CD4-positive, alpha-beta T cell treated with Interleukin-21 for 1 hour (primary cell): ENCODE measurements around the gene CRYBB3.
"Not testable (repeated sequence)": the region's sequence is repeated elsewhere in the genome, so short reads cannot be mapped to it uniquely, and the experiment has no call there.

Experiments
- DNase-seq: peaks from one replicate; pipeline ENCODE4 v3.0.0-alpha.2; 2020

The CRYBB3 gene

GRCh38 chr22:25207553-25208157, 8.0 kb downstream of the CRYBB3 start:
- no peak for DNase-seq

- DNase-seq = no peak
Measured at GRCh38 chr22:25208328-25208727, 8.7 kb downstream of the CRYBB3 start.

GRCh38 chr22:25208743-25209505, 9.3 kb downstream of the CRYBB3 start:
- DNase-seq = no peak

GRCh38 chr22:25210793-25211192, 11.1 kb downstream of the CRYBB3 start:
- DNase-seq = no peak

- DNase-seq = no peak
Measured at GRCh38 chr22:25212337-25212736, 12.7 kb downstream of the CRYBB3 start.

- no peak for DNase-seq
Measured at GRCh38 chr22:25213221-25213620, 13.6 kb downstream of the CRYBB3 start.

- DNase-seq = no peak
Measured at GRCh38 chr22:25216230-25216629, 16.6 kb downstream of the CRYBB3 start.

- DNase-seq = no peak
Measured at GRCh38 chr22:25219211-25219689, 19.6 kb downstream of the CRYBB3 start, which contains the start of gene CRYBB2. Gene CRYBB2 (plus strand): TSS chr22:25219639. CDS start chr22:25221430, 1,791 bp downstream.

GRCh38 chr22:25219948-25220442, 20.3 kb downstream of the CRYBB3 start:
- no peak for DNase-seq

- no peak for DNase-seq
Measured at GRCh38 chr22:25221790-25222189, 22.1 kb downstream of the CRYBB3 start.

GRCh38 chr22:25223269-25223850, 23.7 kb downstream of the CRYBB3 start:
- DNase-seq = no peak

- DNase-seq = no peak
Measured at GRCh38 chr22:25228822-25229221, 29.2 kb downstream of the CRYBB3 start.

- DNase-seq = not testable (repeated sequence)
Measured at GRCh38 chr22:25230760-25231159, 31.1 kb downstream of the CRYBB3 start.

GRCh38 chr22:25232301-25232700, 32.6 kb downstream of the CRYBB3 start:
- no peak for DNase-seq

GRCh38 chr22:25233706-25234105, 34.0 kb downstream of the CRYBB3 start:
- DNase-seq = not testable (repeated sequence)

GRCh38 chr22:25235547-25236290, 36.1 kb downstream of the CRYBB3 start:
- DNase-seq = peak; percentile 57

- DNase-seq = no peak
Measured at GRCh38 chr22:25236417-25236816, 36.8 kb downstream of the CRYBB3 start.

- DNase-seq = no peak
Measured at GRCh38 chr22:25237503-25237902, 37.8 kb downstream of the CRYBB3 start.

GRCh38 chr22:25238058-25238457, 38.4 kb downstream of the CRYBB3 start:
- DNase-seq = not testable (repeated sequence)

- not testable (repeated sequence) for DNase-seq
Measured at GRCh38 chr22:25255169-25255568, 55.5 kb downstream of the CRYBB3 start.
